H4 (cell line): ENCODE data around the gene STMN3. TPM values are rescaled to one million over a fixed set of nuclear protein-coding genes. Genes with fewer than 3 reads are reported as not detected.

Source experiments
- DNase-seq: peaks from one replicate; pipeline ENCODE4 v3.0.0-alpha.2; 2015; ENCODE audit warnings: low spot score
- total RNA-seq: library from RNA; depleted of rRNA; stranded (reverse); fragments of >200 nt; shearing (Covaris generic); gene quantifications from 2 replicates; pipeline ENCODE4 v1.2.3, GENCODE V29; 2014

STMN3 gene
- total RNA-seq, 1 experiment from 2014 or later = 9.4 TPM

DNA sequence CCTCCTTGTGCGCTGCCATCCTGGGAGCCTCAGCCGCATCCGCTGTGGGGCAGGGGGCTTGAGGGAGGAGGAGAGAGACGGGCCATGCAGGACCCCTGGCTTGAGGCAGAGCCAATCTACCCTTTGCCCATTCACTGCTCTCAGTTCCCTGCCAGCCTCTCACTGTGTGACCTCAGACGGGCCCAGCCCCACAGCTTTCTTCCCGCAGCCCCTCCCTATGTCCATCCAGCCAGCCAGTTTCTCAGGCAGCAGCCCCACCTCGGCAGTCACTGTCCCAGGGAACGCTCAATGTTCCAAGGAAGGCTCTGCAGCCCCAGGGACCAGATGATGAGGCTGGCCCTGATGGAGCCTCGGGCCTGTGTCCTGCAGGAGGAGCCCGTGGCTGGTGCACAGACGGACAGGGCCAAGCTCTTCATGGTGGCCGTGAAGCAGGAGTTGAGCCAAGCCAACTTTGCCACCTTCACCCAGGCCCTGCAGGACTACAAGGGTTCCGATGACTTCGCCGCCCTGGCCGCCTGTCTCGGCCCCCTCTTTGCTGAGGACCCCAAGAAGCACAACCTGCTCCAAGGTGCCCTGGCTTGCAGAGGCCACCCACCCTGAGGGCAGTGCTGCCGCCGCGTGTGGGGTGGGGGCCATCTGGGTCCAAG lies 39.3 kb upstream of the STMN3 start:
- DNase-seq = no peak

GRCh38 chr20:63691711-63692435 lies 38.6 kb upstream of the STMN3 start:
- DNase-seq = no peak

DNA sequence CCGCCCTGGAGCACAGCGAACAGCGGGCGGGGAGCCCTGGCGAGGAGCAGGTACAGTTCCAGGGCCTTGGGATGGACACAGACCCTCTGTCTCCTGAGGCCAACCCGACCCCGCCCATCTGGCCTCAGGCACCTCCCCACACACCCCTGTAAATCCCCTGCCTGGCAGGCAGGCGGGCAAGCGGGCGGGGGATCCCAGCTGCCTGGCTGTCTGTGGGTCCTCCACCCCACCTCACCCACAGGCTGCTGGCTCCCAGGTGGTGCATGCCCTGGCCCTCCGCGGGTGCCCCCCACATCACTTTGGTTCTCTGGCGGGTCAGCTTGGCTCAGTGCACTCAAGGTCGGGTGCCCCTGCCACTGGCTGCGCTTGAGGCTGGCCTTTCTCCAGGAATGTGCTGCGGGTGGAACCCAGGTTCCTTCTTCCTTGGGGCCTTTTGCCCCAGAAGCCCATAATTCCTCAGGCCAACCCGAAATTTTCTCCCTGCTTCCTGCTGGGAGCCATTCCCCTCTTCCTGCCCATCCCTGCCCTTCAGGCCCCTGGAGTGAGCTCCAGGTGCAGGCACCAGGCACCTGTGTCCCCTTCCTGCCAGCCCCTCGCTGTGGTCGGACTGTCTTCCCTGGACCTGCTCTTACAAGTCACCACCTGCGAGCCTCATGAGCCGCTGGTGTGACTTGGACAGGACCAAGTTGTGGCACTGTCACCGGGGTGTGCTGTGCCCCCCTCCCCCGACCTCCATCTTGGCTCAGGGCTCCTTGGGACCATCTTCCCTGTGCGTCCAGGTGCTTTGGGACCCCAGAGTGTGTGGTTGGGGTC lies 37.9 kb upstream of the STMN3 start:
- no peak for DNase-seq

GRCh38 chr20:63690003-63690897 lies 37.0 kb upstream of the STMN3 start:
- DNase-seq = no peak

GRCh38 chr20:63689046-63690002 lies 36.1 kb upstream of the STMN3 start:
- DNase-seq = no peak

DNA sequence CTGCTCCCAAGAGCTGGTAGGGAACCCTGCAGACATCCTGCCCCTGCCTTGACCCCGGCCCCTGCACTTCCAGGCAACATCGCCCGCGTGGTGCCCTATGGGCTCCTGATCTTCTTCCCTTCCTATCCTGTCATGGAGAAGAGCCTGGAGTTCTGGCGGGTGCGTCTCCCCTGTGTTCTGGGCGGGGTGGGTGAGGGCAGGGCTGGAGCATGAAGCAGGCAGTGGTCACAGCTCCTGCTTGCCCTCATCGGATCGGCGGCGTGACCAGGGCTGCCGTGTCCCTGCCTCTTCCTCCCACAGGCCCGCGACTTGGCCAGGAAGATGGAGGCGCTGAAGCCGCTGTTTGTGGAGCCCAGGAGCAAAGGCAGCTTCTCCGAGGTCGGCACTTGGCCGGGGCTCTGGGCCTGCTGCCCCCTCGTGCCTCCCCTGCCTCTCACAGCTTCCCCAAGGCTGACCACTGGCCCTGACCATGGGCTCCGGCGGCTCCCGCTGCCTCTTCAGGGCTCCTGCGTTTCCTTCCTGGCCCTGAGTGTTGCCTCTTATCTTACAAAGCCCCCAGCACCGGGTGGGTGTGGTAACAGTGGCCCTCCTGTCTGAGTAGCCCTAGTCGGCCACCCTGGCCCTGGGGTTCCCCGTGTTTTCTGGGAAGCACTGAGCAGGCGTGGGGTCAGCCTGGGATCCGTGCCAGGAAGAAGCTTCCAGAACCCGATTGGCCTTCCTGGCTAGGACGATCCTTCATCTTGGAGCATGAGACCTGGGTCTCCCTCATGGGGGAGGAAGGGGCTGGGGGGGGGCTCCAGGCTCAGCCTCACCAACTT lies 35.2 kb upstream of the STMN3 start:
- DNase-seq = no peak

- DNase-seq = no peak
Observed at GRCh38 chr20:63687419-63688178, 34.4 kb upstream of the STMN3 start.

DNA sequence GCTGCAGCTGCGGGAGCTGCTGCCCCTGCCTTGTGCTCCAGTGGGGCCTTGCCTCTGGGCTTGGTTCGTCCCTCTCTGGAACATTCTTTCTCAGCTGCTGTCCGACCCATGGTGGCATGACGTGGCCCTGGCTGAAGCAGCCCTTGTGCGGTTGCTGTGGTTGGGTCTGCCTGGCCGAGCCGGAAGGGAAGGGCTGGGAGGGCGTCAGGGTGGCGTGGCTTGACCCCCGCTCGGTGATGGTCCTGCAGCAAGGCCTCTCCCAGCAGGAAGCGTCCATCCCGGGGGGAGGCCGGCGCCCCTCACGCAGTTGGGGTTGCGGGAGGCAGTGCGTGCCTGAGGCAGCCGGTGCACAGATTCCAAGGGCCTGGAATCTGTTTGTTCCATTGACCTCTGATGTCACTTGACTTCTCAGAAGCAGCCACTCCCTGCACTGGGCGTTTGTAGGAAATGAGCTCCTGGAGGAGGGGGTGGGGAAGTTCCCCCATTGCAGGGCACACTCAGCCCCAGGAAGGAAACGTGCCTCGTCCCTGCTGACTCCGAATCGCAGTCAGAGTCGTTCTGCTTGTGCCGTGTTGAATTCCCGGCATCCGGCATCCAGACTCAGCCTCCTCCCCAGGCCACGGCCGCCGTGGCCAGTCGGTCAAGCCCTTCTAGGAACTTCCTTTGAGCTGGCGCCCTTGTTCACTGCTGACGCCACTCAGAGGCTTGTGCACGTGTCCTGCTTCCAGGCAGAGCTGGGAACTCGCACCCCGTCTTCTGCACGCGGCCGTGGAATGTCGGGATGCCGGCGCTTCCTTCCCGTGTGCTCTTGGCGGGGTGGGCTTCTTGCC lies 33.5 kb upstream of the STMN3 start:
- DNase-seq = no peak

- DNase-seq = no peak
Observed at GRCh38 chr20:63686094-63686491, 32.9 kb upstream of the STMN3 start.

DNA sequence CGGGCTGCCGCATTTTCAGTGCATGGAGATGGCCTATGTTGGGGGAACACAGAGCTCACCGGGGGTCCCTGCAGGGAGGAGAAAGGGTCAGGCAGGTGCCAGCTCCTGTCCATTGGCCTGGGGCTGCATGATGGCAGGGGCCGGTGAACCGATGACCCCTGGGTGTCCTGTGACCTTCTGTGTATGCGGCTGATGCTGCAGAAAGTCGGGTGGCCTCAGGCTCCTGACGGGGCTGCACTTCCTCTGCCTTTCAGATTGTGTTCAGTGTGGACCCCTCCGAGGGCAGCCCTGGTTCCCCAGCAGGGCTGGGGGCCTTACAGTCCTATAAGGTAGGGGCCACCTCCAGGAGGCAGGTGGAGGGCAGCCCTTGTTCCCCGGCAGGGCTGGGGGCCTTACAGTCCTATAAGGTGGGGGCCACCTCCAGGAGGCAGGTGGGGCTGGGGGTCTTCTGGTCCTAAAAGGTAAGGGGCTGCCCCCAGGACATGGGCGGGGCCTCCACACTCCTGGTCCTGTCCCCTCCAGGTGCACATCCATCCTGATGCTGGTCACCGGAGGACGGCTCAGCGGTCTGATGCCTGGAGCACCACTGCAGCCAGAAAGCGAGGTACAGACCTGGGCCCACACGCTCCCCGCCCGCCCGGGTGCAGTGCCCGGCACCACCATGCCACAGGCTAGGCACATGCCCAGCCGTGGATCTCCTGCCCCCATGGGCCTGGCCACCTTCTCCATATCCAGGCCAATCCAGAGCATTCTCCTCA lies 32.2 kb upstream of the STMN3 start:
- DNase-seq = no peak

- DNase-seq = peak; percentile 98
Observed at GRCh38 chr20:63682384-63683139, 29.3 kb upstream of the STMN3 start.

DNA sequence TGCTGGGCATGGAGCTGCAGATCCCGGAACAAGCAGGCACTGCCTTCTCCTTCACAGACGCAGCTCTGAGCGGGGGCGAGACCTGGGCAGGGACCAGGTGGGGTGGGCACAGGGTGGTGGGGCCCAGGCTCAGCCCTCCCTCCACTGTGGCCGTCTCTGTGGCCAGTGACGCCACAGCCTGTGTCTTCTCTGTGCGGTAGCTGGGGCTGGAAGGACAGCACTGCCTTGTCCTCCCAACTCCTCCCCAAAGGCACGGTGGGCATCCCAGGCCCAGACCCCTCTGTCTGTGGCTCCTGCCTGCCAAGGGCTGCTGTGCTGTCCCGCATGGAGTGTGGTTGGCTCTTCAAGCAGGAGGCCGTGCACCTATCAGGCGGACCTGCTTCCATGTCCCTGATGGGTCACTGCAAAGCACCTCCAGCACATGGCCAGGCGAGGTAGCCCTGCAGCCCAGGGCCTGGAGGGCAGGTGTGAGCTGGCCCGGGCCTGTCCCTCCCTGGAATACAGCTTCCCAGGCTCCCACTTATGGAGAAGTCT lies 28.5 kb upstream of the STMN3 start:
- DNase-seq = no peak

- no peak for DNase-seq
Observed at GRCh38 chr20:63680857-63681608, 27.8 kb upstream of the STMN3 start.

DNA sequence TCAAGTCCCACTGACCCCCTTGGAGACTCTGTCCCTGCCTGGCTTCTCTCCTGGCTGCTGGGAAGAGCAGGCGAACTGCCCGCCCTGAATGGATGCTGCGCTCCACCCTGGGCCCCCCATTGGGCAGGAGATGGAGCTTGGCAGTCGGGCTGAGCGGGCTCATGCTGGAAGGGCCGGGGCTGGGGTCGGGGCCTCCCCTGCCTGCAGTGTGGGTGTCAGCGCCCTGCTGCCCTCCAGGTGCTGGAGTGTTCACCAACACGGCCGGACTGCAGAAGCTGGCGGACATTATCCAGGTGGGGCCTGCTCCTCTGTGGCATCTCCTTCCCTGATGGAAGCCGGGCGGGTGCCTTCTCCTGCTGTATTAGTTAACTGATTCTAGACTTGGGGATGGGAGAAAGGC lies 27.2 kb upstream of the STMN3 start:
- no peak for DNase-seq

DNA sequence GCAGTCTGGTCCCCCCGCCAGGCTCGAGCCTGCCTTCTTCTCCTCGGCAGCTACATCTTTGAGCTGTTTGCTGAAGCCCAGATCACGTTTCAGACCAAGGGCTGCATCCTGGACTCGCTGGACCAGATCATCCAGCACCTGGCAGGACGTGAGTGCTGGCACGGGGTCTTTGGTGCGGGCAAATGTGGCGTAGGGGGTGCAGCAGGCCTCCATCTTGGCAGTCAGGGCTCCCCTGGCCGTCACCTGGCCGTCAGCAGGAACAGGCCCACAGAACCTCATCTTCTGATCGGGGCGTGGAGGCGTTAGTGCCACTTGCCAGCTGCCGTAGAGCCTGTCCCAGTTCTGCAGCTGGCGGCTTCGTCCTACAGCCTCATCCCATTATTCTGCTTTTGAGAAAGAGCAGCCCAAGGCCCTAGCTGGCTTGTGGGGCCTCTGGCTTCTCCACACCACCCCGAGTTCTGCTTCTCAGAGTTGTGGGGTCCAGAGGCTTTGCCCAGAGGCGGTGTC lies 26.6 kb upstream of the STMN3 start:
- no peak for DNase-seq
